ENCODE data around the gene ENTHD1. TPM values are rescaled to one million over a fixed set of nuclear protein-coding genes. Genes with fewer than 3 reads are reported as not detected.

Gene ENTHD1
- total RNA-seq, 1 donor, result not detected

- TF ChIP-seq CTCF (IDR thresholded peaks at IDR 0.05; ENCODE audit: insufficient read depth, low read length), result no peak
- DNase-seq (ENCODE audit: low read depth), result no peak
Observed at GRCh38 chr22:39938509-39939111, 45.0 kb upstream of the ENTHD1 start.

GRCh38 chr22:39937906-39938305, 44.3 kb upstream of the ENTHD1 start:
- no peak for DNase-seq (ENCODE audit: low read depth)
- no peak for TF ChIP-seq CTCF (IDR thresholded peaks at IDR 0.05; ENCODE audit: insufficient read depth, low read length)
- no peak overlapping the region for H3K4me3 ChIP-seq (ENCODE audit: low read depth, low read length)

More at GRCh38 chr22:39938509-39939111, 45.0 kb upstream of the ENTHD1 start:
- H3K4me3 ChIP-seq (ENCODE audit: low read depth, low read length), result no peak overlapping the region

DNA sequence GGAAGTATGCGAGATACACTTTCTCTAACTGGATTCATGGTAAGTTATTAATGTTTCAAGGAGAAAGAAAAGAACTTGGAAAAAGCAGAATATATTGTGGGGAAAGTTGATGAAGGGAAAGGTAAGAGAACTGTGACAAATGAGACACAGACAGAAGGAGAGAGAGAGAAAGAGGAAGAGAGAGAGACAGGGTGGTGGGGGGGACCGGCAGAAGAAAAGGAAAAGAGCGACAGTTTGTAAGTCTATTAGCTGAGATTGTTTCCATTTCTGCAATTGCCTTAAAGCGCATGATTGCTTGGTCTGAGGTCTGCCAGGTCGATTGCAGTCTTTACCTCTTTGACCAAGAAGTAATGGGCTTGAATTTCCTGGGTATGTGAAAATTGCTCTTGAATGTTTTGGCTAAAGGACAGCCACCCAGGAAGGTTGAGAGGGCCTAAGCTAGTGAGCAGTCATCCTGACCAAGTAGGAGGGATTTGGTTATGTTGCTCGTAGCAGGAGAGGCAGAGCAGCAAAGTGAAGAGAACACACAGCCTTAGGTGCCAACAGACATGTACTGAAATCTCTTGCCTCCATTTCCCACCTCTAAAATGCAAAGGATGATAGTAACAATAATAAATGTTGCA, 43.1 kb upstream of the ENTHD1 start:
- TF ChIP-seq CTCF (IDR thresholded peaks at IDR 0.05; ENCODE audit: insufficient read depth, low read length), result no peak
- DNase-seq (ENCODE audit: low read depth), result no peak
- no peak overlapping the region for H3K4me3 ChIP-seq (ENCODE audit: low read depth, low read length)

GRCh38 chr22:39935612-39936011, 42.1 kb upstream of the ENTHD1 start:
- DNase-seq (ENCODE audit: low read depth), result no peak
- no peak overlapping the region for H3K4me3 ChIP-seq (ENCODE audit: low read depth, low read length)
- TF ChIP-seq CTCF (IDR thresholded peaks at IDR 0.05; ENCODE audit: insufficient read depth, low read length), result no peak

DNA sequence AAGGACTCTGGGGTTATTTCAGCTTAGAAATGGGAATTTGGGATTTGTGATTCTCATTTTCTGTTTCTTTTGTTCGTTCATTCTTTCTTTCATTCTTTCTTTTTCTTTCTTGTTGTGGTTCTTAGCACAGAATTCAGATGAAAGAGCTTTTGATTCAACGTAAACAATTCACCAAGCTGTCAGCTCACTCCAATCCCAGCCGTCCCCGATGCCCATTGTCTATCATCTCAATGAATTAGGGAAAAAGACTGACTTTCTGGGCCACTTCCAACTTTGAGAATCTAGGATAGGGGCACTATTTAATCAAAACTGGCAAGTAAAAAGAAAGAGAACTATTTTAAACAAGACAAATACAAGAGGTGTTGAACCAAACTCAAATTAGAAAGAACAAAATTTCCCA, 41.6 kb upstream of the ENTHD1 start:
- DNase-seq (ENCODE audit: low read depth), result no peak
- no peak for TF ChIP-seq CTCF (IDR thresholded peaks at IDR 0.05; ENCODE audit: insufficient read depth, low read length)
- no peak overlapping the region for H3K4me3 ChIP-seq (ENCODE audit: low read depth, low read length)

- H3K4me3 ChIP-seq (ENCODE audit: low read depth, low read length), result no peak overlapping the region
- no peak for TF ChIP-seq CTCF (IDR thresholded peaks at IDR 0.05; ENCODE audit: insufficient read depth, low read length)
- no peak for DNase-seq (ENCODE audit: low read depth)
Observed at GRCh38 chr22:39933741-39934140, 40.2 kb upstream of the ENTHD1 start.

Data from fibroblast of the aortic adventitia (primary cell).